ENCODE measurements around the gene CYSTM1.
"Not testable (repeated sequence)": the region's sequence is repeated elsewhere in the genome, so short reads cannot be mapped to it uniquely, and the experiment has no call there.

CYSTM1 gene

DNA sequence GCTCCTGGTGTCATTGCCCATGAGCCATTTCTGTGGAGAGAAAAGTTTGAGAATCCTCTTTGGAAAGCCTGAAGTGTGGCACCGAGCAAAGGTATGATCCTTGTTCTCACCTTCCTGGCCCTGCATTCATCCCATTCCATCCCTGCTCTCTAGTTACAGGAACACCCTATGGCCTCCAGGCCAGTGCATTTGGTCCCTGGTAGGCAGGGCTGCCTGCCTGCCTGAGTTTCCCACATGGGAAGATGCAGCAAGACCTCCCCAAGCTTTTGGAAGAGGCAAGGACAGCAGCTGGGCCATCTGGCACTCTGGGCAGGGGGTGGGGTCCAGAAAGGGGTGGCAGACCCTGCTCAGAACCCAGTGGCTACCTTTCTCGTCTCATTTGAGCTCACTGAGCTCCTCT is 24.8 kb upstream of the CYSTM1 start:
- TF ChIP-seq CTCF (IDR thresholded peaks at IDR 0.05): no peak
- H3K4me3 ChIP-seq: no peak overlapping the region
- no peak for DNase-seq (ENCODE audit: low spot score)

GRCh38 chr5:140151144-140152021 is 23.6 kb upstream of the CYSTM1 start:
- Histone ChIP-seq H3K4me3 (no peak overlapping the region), H3K27ac (no peak overlapping the region)
- TF ChIP-seq CTCF (IDR thresholded peaks at IDR 0.05): no peak
- DNase-seq (ENCODE audit: low spot score): no peak

More for the DNA sequence above, 24.8 kb upstream of the CYSTM1 start:
- no peak overlapping the region for H3K27ac ChIP-seq

GRCh38 chr5:140152022-140152999 is 22.7 kb upstream of the CYSTM1 start:
- no peak overlapping the region for H3K27ac ChIP-seq
- H3K4me3 ChIP-seq: no peak overlapping the region
- DNase-seq (ENCODE audit: low spot score): no peak
- TF ChIP-seq CTCF (IDR thresholded peaks at IDR 0.05): no peak

DNA sequence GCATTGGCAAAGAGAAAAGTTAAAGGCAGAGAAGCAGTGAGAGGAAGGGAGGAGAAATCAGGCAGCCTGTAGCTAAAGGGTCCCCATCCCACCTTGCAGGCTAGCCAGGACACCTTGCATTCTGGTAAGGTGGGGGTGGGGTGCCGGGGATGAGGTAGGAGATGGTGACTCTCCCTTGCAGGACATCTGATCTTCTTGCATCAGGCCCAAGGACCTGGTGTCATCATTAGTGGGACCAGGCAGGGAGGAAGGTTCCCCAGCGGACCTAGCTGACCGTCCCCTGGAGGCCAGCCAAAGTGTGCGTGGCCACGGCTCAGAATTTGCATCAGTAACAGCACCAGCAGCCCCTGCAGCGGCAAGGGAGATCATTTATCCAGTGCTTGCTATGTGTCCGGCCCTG is 21.7 kb upstream of the CYSTM1 start:
- DNase-seq (ENCODE audit: low spot score): no peak
- H3K4me3 ChIP-seq: no peak overlapping the region
- no peak for TF ChIP-seq CTCF (IDR thresholded peaks at IDR 0.05)
- no peak overlapping the region for H3K27ac ChIP-seq

DNA sequence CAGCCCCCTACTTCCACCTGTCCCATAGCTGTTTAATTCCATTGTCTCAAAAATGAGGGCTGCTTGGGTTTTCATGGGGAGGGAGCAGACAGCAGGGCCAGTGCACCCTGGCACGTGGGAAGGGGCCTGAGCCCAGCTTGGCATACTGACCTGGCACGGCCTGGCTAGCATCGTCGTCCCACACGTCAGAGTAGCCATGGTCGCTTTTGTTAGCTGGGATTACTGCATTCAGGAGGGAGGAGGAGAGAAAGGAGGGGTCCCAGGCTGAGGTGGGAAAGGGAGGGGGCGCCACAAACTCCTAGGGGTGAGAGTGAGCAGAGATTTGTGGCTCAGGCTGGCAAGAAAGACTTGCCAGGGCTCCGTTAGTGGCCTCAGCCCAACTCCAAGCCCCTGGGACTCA is 21.1 kb upstream of the CYSTM1 start:
- Histone ChIP-seq H3K27ac (no peak overlapping the region), H3K4me3 (no peak overlapping the region)
- no peak for TF ChIP-seq CTCF (IDR thresholded peaks at IDR 0.05)
- DNase-seq (ENCODE audit: low spot score): no peak

GRCh38 chr5:140154710-140155381 is 20.1 kb upstream of the CYSTM1 start:
- DNase-seq (ENCODE audit: low spot score); H3K27ac ChIP-seq; H3K4me3 ChIP-seq: not testable (repeated sequence)
